ENCODE measurements around the gene JMY. TPM values are rescaled to one million over a fixed set of nuclear protein-coding genes. Genes with fewer than 3 reads are reported as not detected.

The JMY gene
- total RNA-seq, 1 experiment from 2014 or later, result 15.2 TPM

DNA sequence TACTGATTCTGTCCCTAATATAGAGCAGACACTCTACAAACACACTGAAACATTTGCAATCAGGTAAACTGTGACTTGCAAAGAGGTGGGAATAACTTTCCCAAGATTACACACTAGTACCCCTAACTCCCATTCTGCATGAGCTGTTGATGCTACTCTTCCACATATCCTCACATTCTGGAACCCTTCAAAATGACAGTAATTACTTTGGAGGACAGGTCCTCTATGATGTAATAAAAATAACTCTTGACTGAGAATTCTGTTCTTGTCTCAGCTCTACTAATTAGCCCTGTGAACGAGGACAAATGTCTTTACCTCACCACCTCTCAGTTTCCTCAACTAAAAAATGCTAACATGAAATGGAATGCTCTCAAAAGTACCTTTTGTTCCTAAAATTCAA, 49.5 kb upstream of the JMY start:
- Histone ChIP-seq H3K4me1 (ENCODE audit: insufficient read depth, low read length) (no peaks in the 10 kb centered on the region), H3K18ac (ENCODE audit: insufficient read length, low read depth, low read length) (no peak overlapping the region), H2AK5ac (ENCODE audit: insufficient read length, low read length) (no peak overlapping the region), H4K5ac (ENCODE audit: insufficient read length, low read depth, low read length) (no peak overlapping the region), H4K8ac (replicated peaks; ENCODE audit: insufficient read length, low read depth, low read length) (no peak overlapping the region), H2BK120ac (ENCODE audit: low read depth, low read length, poor library complexity, severe bottlenecking) (no peak overlapping the region), H2BK5ac (ENCODE audit: insufficient read length, low read length) (no peak overlapping the region), H3K27ac (ENCODE audit: insufficient read length, low read depth, low read length) (no peak overlapping the region), H2BK15ac (ENCODE audit: low read depth, low read length) (no peak overlapping the region), H3K14ac (ENCODE audit: insufficient read depth, low read length) (no peak overlapping the region), H3K23me2 (ENCODE audit: insufficient read length, low read depth, low read length, poor library complexity, severe bottlenecking) (no peaks in the 10 kb centered on the region), H3T11ph (ENCODE audit: low read length) (no peak overlapping the region), H3K23ac (ENCODE audit: insufficient read length, low read depth, low read length) (no peak overlapping the region), H3K9ac (ENCODE audit: extremely low read depth, insufficient read length, low read length) (no peak overlapping the region), H3K4ac (ENCODE audit: low read depth, low read length) (no peak overlapping the region), H3K9me3 (ENCODE audit: control insufficient read depth, low read depth, low read length) (no peaks in the 10 kb centered on the region), H3K56ac (ENCODE audit: insufficient read length, low read depth, low read length) (no peak overlapping the region), H3K4me2 (ENCODE audit: insufficient read depth, insufficient read length, low read length) (no peak overlapping the region), H4K91ac (ENCODE audit: insufficient read length, low read depth, low read length) (no peak overlapping the region), H2BK20ac (ENCODE audit: low read depth, low read length, poor library complexity, severe bottlenecking) (no peak overlapping the region), H2AFZ (ENCODE audit: low read length) (no peak overlapping the region), H2BK12ac (ENCODE audit: insufficient read length, low read depth, low read length) (no peak overlapping the region), H3K79me2 (ENCODE audit: insufficient read depth, low read length) (no peaks in the 10 kb centered on the region), H3K79me1 (ENCODE audit: insufficient read depth, low read depth, low read length, poor library complexity, severe bottlenecking) (no peaks in the 10 kb centered on the region), H3K27me3 (ENCODE audit: insufficient read depth, low read length) (no peaks in the 10 kb centered on the region), H4K20me1 (ENCODE audit: control insufficient read depth, insufficient read depth, insufficient read length) (no peaks in the 10 kb centered on the region)
- Mint-ChIP-seq H3K36me3 (ENCODE audit: insufficient read depth in 1 of 3, low read depth in 3 of 3) (no peaks in the 10 kb centered on the region; a peak in 1 of 7 replicates), H3K4me3 (no peak overlapping the region), H3K4me1 (peaks cover 4 to 6% of the 10 kb centered on the region in 2 experiments), H3K9me3 (no peaks in the 10 kb centered on the region), H3K27me3 (ENCODE audit: low read depth) (no peaks in the 10 kb centered on the region), H3K27ac (no peak overlapping the region)
- no peak for DNase-seq
- TF ChIP-seq, protein P1, sequence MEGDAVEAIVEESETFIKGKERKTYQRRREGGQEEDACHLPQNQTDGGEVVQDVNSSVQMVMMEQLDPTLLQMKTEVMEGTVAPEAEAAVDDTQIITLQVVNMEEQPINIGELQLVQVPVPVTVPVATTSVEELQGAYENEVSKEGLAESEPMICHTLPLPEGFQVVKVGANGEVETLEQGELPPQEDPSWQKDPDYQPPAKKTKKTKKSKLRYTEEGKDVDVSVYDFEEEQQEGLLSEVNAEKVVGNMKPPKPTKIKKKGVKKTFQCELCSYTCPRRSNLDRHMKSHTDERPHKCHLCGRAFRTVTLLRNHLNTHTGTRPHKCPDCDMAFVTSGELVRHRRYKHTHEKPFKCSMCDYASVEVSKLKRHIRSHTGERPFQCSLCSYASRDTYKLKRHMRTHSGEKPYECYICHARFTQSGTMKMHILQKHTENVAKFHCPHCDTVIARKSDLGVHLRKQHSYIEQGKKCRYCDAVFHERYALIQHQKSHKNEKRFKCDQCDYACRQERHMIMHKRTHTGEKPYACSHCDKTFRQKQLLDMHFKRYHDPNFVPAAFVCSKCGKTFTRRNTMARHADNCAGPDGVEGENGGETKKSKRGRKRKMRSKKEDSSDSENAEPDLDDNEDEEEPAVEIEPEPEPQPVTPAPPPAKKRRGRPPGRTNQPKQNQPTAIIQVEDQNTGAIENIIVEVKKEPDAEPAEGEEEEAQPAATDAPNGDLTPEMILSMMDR (conservative IDR thresholded peaks at IDR 0.05), result no peak
- WGBS (ENCODE audit: extremely low coverage, insufficient read length, low lambda C conversion rate), result no CpG with 5 or more reads among the region's 1 CpG
